ENCODE data around the gene FMN2.

DNA sequence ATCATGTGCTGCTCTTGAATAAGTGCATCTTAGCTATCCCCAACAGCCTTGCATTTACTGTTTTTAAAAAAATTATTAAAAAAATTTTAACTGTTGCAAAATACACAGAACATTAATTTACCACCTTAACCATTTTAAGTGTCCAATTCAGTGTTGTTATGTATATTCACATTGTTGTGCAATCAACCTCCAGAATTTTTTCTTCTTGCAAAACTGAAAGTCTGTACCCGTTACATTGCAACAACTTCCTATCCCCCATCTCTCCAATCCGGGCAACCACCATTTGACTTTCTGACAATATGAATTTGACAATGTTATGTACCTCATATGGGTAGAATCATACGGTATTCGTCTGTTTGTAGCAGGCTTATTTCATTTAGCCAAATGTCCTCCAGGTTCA lies 83.1 kb downstream of the FMN2 start:
- no peak for TF ChIP-seq FOXP2 (optimal IDR thresholded peaks at IDR 0.05; ENCODE audit: borderline replicate concordance, extremely low read depth, extremely low read length, insufficient read depth)
- TF ChIP-seq, protein P1, sequence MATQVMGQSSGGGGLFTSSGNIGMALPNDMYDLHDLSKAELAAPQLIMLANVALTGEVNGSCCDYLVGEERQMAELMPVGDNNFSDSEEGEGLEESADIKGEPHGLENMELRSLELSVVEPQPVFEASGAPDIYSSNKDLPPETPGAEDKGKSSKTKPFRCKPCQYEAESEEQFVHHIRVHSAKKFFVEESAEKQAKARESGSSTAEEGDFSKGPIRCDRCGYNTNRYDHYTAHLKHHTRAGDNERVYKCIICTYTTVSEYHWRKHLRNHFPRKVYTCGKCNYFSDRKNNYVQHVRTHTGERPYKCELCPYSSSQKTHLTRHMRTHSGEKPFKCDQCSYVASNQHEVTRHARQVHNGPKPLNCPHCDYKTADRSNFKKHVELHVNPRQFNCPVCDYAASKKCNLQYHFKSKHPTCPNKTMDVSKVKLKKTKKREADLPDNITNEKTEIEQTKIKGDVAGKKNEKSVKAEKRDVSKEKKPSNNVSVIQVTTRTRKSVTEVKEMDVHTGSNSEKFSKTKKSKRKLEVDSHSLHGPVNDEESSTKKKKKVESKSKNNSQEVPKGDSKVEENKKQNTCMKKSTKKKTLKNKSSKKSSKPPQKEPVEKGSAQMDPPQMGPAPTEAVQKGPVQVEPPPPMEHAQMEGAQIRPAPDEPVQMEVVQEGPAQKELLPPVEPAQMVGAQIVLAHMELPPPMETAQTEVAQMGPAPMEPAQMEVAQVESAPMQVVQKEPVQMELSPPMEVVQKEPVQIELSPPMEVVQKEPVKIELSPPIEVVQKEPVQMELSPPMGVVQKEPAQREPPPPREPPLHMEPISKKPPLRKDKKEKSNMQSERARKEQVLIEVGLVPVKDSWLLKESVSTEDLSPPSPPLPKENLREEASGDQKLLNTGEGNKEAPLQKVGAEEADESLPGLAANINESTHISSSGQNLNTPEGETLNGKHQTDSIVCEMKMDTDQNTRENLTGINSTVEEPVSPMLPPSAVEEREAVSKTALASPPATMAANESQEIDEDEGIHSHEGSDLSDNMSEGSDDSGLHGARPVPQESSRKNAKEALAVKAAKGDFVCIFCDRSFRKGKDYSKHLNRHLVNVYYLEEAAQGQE (IDR thresholded peaks at IDR 0.05; ENCODE audit: insufficient read depth in 1 of 2, low read depth in 2 of 2, low read length in 2 of 2), result no peak
- TF ChIP-seq POLR2AphosphoS5 (IDR thresholded peaks at IDR 0.05; ENCODE audit: low read depth, low read length), result no peak

All from PFSK-1 (cell line).